Ishikawa (cell line): ENCODE measurements around the gene CACNG8.

Source experiments
- CEBPB ChIP-seq: IDR thresholded peaks from 2 replicates; pipeline ENCODE4 v1.6.1; 2012
- CREB1 ChIP-seq: IDR thresholded peaks from 2 replicates; pipeline ENCODE4 v1.6.1; 2012; ENCODE audit warnings: low read depth
- EGR1 ChIP-seq: IDR thresholded peaks from 2 replicates; pipeline ENCODE4 v1.6.1; 2012
- EP300 ChIP-seq: IDR thresholded peaks from 2 replicates; pipeline ENCODE4 v1.6.1; 2012; ENCODE audit warnings: borderline replicate concordance
- FOXM1 ChIP-seq: IDR thresholded peaks from 2 replicates; pipeline ENCODE4 v1.6.1; 2012; ENCODE audit warnings: low read depth, borderline replicate concordance
- NFIC ChIP-seq: IDR thresholded peaks from 2 replicates; pipeline ENCODE4 v1.6.1; 2012
- RAD21 ChIP-seq: IDR thresholded peaks from 2 replicates; pipeline ENCODE4 v1.6.1; 2012; ENCODE audit warnings: low read depth
- TAF1 ChIP-seq: IDR thresholded peaks from 2 replicates; pipeline ENCODE4 v1.6.1; 2012; ENCODE audit warnings: low read depth, mild to moderate bottlenecking
- TCF12 ChIP-seq: IDR thresholded peaks from 2 replicates; pipeline ENCODE4 v1.6.1; 2012; ENCODE audit warnings: low read depth
- TEAD4 ChIP-seq: IDR thresholded peaks from 2 replicates; pipeline ENCODE4 v1.6.1; 2012
- YY1 ChIP-seq: IDR thresholded peaks from 2 replicates; pipeline ENCODE4 v1.6.1; 2012; ENCODE audit warnings: low read depth
- ZBTB7A ChIP-seq: IDR thresholded peaks from 2 replicates; pipeline ENCODE4 v1.6.1; 2012; ENCODE audit warnings: low read depth
- TF ChIP-seq, protein P1 (sequence below): IDR thresholded peaks from 2 replicates; pipeline ENCODE4 v1.6.1; 2012
- TF ChIP-seq, protein P2 (sequence below): IDR thresholded peaks from 2 replicates; pipeline ENCODE4 v1.6.1; 2012
- TF ChIP-seq, protein P3 (sequence below): IDR thresholded peaks from 2 replicates; pipeline ENCODE4 v1.6.1; 2012; ENCODE audit warnings: low read depth, mild to moderate bottlenecking

CACNG8 gene

DNA sequence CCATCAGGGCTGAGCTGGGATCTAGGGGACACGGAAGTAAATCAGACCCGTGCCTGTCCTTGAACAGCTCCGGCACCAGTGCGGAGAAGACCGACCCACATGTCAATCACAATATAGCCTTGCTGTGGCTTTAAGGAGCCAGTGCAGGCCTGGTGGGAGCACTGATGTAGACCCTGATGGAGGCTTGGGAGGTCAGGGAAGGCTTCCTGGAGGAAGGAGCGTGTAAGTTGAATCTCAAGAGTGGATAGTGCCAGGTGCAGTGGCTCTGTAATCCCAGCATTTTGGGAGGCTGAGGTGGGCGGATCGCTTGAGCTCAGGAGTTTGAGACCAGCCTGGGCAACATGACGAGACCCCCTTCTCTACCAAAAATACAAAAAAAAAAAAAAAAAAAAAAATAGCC lies 10.8 kb upstream of the CACNG8 start:
- TF ChIP-seq EP300 (no peak), FOXM1 (no peak), RAD21 (no peak), NFIC (no peak), ZBTB7A (no peak)
- TF ChIP-seq, protein P1, sequence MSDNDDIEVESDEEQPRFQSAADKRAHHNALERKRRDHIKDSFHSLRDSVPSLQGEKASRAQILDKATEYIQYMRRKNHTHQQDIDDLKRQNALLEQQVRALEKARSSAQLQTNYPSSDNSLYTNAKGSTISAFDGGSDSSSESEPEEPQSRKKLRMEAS = no peak

DNA sequence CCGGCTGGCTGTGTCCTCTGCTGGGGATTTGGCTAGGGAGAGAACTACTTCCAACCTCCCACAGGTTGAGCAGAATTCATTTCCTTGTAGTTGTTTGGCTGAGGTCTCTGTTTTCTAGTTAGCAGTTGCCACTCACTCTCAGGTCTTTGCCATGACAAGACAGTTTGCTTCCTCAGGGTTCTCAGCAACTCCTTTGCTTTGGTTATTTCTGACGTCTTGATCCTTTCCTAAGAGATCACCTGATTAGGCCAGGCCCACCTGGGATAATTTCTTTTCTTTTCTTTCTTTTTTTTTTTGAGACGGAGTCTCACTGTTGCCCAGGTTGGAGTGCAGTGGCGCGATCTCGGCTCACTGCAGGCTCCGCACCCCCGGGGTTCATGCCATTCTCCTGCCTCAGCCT lies 9.4 kb upstream of the CACNG8 start:
- TF ChIP-seq TEAD4 = no peak

DNA sequence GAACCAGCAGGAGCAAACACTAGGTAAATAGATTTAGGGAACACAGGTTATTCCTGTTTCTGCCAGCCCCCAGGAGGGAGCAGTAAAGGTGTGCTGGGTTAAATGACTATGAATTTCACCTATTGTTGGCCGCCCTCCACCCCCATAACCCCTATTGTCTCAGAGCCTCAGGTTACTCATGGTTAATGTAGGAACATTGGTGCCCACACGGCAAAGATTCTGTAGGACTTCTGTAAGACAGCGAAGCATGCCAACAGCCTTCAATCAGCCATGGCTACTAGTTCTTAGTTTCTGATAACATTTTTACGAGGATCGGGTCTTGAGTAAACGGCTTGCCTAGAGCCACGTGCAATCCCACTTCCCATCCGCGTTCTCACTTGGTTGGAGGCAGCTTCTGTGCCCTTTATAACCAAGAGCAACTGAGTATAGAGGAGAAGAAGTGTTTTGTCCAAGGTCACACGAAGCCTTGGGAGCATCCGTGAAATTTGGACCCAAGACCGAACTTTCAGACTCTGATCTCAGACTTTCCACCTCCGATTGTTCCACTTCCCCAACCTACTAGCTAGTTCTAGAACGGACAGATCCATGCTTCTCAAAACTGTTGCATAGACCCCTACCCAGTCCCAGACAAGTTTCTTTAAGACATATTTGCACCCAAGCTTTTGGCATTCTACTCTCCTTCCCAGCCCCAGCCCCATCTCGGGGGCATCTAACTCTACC lies 5.1 kb upstream of the CACNG8 start:
- TF ChIP-seq CEBPB (no peak), TCF12 (no peak), CREB1 (no peak), YY1 (no peak), ZBTB7A (no peak), EGR1 (no peak), TEAD4 (no peak), EP300 (no peak), RAD21 (no peak), NFIC (no peak), FOXM1 (no peak), TAF1 (no peak)
- TF ChIP-seq, protein P1 = no peak
- TF ChIP-seq, protein P2, sequence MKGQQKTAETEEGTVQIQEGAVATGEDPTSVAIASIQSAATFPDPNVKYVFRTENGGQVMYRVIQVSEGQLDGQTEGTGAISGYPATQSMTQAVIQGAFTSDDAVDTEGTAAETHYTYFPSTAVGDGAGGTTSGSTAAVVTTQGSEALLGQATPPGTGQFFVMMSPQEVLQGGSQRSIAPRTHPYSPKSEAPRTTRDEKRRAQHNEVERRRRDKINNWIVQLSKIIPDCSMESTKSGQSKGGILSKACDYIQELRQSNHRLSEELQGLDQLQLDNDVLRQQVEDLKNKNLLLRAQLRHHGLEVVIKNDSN = no peak
- TF ChIP-seq, protein P3, sequence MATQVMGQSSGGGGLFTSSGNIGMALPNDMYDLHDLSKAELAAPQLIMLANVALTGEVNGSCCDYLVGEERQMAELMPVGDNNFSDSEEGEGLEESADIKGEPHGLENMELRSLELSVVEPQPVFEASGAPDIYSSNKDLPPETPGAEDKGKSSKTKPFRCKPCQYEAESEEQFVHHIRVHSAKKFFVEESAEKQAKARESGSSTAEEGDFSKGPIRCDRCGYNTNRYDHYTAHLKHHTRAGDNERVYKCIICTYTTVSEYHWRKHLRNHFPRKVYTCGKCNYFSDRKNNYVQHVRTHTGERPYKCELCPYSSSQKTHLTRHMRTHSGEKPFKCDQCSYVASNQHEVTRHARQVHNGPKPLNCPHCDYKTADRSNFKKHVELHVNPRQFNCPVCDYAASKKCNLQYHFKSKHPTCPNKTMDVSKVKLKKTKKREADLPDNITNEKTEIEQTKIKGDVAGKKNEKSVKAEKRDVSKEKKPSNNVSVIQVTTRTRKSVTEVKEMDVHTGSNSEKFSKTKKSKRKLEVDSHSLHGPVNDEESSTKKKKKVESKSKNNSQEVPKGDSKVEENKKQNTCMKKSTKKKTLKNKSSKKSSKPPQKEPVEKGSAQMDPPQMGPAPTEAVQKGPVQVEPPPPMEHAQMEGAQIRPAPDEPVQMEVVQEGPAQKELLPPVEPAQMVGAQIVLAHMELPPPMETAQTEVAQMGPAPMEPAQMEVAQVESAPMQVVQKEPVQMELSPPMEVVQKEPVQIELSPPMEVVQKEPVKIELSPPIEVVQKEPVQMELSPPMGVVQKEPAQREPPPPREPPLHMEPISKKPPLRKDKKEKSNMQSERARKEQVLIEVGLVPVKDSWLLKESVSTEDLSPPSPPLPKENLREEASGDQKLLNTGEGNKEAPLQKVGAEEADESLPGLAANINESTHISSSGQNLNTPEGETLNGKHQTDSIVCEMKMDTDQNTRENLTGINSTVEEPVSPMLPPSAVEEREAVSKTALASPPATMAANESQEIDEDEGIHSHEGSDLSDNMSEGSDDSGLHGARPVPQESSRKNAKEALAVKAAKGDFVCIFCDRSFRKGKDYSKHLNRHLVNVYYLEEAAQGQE = no peak

DNA sequence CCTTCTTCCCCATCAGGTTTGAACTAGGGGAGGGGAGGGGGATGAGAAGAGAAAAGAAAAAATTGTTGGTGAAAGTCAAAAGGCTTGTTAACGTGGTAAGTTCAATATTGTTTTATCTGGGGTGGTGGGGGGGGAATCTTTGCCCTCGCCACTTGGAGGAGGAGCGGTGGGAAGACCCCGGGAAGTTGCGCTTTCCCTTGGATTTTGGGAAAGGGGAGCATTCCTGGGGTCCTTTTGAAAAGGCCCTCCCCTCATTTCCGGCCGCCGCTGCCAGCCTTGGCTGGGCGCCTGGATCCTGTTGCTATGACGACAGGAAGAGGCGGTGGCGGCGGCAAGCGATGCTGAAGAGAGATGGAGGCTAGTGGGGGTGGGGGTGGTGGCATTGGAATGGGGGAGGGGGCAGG lies 4.6 kb upstream of the CACNG8 start:
- TF ChIP-seq TCF12 = no peak
- TF ChIP-seq EGR1 = no peak
- no peak for TF ChIP-seq NFIC
- TF ChIP-seq, protein P2 = no peak
- no peak for TF ChIP-seq RAD21
- TF ChIP-seq CREB1 = no peak

DNA sequence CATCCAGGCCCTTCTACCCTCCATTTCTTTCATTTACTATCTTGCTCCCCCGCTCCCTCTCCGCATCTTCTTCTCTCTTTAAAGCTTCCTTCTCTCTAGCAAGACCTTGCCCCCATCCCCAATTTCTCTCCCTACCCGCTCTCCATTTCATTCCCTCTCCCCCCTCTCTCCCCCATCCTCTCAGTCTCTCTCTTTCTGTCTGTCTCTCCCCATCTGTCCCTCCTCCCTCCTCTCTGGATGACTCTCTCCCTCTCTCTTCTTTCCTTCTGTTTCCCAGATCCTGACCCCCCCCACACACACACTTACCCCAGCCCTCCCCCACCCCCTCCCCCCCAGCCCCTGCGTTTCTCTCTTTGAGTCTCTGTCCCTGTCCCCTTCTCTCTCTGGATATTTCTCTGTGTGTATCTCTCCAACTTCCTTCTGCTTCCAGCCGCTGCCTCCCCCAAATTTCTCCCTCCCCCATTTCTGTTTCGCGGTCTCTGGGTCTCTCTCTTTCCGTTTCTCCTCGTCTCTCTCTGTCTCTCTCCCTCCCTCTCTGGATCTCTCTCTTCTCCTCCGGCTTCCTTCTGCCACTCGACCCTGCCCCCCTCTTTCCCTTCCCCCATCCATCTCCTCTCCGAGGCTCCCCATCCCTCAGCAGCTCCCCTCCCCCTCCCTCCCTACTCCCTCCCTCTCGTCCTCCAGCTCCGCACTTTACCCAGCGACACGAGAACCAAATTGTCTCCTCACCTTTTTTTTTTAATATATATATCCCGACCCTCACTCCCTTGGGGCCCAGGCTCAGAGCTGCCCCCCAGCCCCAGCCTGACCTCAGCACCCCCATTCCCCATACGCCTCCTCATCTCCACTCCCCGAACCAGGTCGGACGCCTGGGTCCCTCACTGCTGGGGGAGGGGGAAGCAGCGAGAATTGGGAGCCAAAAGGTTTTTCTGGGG lies 3.6 kb upstream of the CACNG8 start:
- TF ChIP-seq CEBPB = no peak
- no peak for TF ChIP-seq ZBTB7A
- TF ChIP-seq YY1 = no peak
- TF ChIP-seq TCF12 = no peak
- no peak for TF ChIP-seq CREB1
- no peak for TF ChIP-seq EP300
- TF ChIP-seq TEAD4 = no peak
- no peak for TF ChIP-seq RAD21

DNA sequence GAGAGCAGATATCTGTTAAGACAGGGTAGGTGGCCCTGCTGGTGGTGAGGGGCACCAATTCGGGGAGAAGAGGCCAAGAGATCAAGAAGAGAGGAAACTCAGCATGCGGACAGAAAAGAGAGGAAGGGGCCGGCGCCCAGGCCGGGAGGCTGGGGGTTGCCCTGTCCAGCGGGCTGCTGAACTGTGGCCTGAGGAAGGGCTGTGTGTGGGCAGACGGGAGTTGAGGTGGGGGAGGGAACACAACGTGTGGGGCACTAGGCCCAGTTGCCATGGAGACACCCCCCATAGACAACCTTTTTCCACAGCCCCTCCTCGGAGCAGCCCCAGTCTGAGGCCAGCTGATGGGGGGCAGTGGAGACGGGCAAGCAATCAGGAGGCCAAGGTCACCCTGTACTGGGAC lies 2.5 kb upstream of the CACNG8 start:
- no peak for TF ChIP-seq FOXM1
- TF ChIP-seq ZBTB7A = no peak
- TF ChIP-seq, protein P3 = no peak
- no peak for TF ChIP-seq RAD21
- TF ChIP-seq, protein P2 = no peak
- TF ChIP-seq EGR1 = no peak
- TF ChIP-seq TEAD4 = no peak
- TF ChIP-seq CREB1 = no peak
- TF ChIP-seq NFIC = no peak
- no peak for TF ChIP-seq EP300
- TF ChIP-seq YY1 = no peak
- no peak for TF ChIP-seq TCF12
- TF ChIP-seq CEBPB = no peak
- TF ChIP-seq, protein P1 = no peak
- no peak for TF ChIP-seq TAF1
